NCI-H446 treated with DMSO at 0.1 percent for 48 hours (cell line): ENCODE results near the gene CDH4.

ENCODE experiments used
- DNase-seq: peaks from one replicate; lab custom pipeline; 2025; lab: John Stamatoyannopoulos, UW

CDH4 gene

DNA sequence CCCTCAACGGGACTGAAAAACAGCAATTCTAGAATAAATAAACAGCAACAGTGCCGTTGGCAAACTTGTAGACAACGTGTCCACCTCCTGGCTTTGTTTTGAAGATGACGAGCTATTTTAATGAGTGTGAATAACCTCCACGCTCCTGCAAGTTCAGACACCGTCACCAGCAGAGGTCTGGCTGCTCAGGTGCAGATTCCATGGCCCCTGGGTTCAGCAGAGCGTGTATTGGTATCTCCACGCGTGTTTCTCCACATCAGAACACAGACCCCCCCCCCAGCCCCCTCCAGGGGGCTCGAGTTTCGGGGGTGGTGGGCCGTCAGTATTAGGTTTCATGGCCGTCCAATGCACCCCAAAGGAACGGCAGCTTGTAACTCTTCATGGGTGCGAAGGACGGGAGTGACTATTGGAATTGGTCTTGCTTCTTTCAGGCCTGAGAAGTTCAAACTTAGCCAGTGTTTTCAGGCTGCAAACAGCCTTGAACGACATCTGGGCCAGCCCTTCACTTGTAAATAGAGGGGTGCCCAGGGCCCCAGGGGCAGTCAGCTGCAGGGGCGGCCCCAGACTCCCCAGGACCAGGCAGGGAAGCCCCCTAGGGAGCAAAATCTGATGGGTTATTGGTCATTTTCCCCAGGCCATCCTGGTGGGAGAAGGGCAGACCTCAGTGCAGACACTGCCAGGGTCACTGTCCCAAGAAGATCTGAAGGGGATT is 505.1 kb downstream of the CDH4 start:
- no peak for DNase-seq

DNA sequence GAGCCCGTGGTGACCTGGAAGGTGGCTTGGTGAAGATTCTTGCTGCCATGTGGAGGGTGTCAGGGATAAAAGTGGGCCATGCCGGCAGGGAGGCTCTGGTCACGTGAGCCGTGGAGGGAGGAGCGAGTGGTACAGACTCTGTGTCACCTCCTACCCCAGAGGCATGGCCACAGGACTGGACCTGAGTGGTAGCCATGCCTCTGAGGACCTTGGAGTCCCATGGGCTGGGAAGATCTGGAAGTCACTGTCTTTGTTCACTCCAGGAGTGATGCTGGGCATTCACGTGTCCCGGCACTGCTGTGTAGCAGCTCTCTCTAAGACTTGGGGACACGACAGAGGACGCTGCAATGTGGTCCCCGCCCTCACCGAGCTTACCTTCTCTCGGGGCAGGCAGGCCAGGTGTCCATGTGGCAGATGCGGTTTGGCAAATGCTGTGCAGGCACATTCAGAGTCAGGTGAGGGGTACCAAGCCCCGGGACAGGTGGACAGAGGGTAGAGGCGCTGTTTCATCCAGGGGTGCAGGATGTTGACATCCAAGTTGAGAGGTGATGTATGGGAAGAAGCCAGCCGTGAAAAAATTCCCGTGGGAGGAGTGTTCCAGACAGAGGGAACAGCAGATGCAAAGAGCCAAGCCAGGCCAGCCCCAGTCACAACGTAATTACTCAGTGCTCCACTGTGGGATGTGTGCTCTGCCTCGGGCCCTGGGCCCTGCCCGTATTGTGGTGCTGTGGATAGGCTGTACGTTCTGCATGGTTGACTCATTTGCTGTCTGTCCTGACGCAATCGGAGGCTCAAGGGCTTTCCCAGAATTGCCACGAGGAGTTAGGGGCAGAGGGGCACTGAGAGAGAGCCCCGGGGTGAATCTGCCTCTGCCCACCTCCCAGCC is 505.9 kb downstream of the CDH4 start:
- DNase-seq = no peak

- no peak for DNase-seq
Observed at GRCh38 chr20:61758564-61759200, 506.6 kb downstream of the CDH4 start.

GRCh38 chr20:61759286-61760065 is 507.4 kb downstream of the CDH4 start:
- no peak for DNase-seq

GRCh38 chr20:61760321-61760720 is 508.3 kb downstream of the CDH4 start:
- DNase-seq = no peak

- no peak for DNase-seq
Observed at GRCh38 chr20:61760731-61761130, 508.7 kb downstream of the CDH4 start.

DNA sequence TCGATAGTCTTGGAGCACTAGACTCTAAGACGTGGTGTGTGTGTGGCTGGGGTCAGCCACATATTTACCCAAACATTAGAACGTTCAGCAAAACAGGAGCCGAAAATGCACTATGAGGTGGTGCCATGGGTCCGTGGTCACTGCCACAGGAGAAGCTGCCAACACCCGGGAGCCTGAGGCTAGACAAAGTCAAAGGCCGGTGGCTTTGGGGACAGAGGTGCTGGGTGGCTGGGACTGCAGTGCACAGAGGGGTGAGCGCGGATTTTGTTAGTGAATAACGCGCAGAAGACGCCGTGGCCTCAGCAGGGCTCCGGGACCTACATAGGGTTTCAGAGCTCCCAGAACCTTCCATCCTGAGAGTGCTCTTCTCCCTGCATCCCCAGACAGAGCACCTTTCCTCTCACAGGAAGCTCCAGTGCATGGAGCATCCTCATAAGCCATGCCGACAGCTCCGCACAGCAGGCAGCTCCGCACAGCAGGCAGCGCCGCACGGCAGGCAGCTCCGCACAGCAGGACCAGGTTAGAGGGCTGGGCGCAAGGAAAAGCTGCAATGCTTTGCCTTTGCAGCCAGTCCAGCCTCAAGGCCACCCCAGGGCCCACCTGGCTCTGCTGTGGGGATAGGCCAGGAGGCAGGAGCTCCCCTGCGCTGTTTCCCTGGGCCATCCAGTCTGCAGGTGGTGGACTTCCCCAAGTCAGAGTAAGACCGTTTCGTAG is 509.5 kb downstream of the CDH4 start:
- no peak for DNase-seq

- no peak for DNase-seq
Observed at GRCh38 chr20:61762167-61762710, 510.2 kb downstream of the CDH4 start.

DNA sequence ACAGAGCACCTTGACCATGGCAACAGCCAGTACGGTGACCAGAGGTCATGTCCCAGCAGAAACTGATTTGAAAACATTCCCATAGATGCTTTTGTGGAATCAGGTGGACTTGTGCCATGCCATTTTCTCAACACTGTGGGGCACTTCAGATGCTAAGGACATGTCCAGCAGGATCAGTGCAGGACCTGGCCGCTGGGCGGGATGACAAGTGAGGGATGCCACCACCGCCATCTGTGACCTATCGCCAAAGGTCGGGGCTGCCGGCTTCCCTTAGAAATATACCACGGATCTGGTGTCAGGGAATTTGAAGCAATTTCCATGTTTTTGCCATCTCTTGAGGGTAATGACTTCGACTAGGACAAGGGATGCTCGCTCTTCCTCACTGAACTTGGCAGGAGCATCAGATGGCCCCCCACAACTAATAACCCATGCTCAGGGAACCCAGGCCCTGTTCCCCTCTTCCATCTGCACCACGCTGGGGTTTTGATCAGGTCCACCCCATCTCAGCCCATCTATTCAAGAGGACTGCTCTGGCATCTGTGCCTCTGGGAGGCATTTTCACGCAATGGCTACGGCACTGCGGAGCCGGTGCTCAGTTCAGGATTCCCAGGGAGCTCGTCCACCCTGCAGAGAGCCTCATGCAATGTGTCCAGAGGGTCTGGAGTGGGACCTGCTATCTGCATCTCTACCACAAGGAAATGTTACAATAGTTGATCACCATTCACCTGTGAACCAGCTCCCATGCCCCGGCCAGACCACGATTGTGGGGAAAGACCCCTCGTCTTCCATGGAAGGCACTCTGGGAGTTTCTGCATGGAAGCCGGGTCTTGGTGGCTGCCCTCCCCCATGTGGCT is 511.1 kb downstream of the CDH4 start:
- DNase-seq = no peak

DNA sequence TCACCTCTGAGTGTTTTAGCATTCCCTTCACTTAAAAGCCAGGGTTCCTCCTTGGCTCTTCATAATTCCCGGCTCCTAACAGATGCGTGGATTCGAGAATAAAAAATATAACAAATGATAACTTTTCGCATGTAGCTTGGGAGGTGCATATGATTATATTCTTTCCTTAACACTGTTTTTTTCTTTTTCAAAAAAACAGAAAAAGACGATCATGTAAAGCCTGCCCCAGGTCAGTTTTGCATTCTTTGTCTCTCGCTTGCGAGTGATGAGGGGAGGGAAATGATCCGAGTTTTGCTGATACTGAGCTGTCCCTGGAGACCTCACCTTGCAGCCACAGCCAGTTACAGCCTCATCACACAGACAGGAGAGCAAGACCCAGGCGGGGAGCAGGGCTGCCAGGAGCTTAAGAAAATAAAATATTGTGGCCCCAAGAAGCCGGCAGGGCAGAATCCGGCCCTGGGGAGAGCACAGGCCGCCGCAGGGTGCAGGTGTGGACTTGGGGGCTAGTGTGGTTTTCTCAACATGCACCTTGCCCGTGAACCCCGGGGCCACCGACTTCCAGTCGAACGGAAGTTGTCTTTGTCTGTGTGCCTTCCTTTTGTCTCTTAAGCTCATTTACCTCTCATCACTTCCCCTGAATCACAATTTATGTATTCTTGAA is 511.8 kb downstream of the CDH4 start:
- DNase-seq = no peak

- DNase-seq = no peak
Observed at GRCh38 chr20:61764471-61765025, 512.5 kb downstream of the CDH4 start.

GRCh38 chr20:61765081-61765870 is 513.2 kb downstream of the CDH4 start:
- no peak for DNase-seq

DNA sequence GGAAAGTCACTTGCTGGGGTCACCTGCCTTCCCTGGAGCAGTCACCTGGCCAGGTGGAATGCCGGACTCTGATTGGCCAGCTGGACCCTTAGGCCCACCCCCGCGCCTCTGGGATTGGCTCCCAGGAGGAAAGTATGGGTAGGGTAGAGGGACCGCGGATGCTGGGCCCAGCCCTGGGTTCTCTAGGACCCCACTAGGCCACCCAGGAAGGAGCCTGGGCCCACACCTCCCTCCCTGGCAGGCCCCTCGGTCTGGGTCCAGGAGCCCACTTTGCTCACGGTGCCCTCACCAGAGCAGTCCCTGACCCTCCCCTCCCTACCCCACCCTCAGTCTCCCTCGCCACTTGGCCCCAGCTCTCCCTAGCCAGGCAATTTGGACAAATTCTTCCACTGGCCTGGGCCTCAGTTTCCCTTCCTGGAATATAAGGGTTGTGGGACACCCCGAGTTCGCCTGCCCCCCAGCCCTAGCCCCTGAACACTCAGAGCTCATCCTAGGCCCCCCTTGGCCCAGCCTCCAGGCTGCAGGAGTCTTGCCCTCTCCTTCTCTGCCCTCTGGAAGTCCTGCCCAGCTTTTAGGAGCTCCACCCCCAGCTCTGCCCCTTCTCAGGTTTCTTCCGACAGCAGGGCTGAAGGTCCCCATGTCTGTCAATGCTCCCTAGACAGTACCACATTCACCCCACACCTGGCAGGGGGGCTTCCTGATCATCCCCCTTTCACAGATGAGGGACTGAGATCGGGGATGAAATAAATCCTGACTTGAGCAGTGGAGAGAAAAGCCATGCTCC is 514.0 kb downstream of the CDH4 start:
- DNase-seq = no peak

DNA sequence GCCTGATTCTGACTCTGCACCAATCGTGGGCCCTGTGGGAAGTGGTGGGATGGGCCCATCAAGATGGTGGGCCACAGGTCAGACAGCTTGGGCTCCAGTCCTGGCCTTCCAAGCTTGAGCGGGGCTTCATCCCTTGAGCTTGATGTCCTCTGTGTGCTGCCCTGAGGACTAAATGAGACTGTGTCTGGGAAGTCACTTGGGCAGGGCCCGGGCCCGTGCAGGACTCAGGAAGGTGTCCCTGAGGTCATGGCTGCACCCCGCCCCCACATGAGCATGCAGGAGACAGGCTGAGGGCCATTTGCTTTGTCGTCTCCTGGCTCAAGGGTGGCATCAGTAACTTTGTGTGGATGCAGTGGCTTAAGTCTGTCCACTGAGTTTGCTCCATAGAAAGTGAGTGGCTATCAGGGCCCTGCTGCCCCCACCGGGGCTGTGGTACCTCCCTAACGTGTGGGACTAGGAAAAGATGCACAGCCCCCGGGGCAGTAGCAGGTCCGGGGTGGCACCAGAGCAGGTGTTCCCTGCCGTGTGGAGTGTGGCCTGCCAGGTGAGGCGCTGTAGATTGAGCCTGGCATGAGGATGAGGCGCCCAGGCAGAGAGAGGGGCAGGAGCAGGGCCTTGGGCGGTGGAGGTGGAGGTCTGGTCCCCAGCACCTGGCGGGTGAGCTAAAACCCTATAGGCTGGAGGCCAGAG is 515.0 kb downstream of the CDH4 start:
- no peak for DNase-seq

- no peak for DNase-seq
Observed at GRCh38 chr20:61767761-61768494, 515.9 kb downstream of the CDH4 start.

- no peak for DNase-seq
Observed at GRCh38 chr20:61768571-61769285, 516.7 kb downstream of the CDH4 start.
